ENCODE measurements around the gene ABLIM1.

GRCh38 chr10:114576132-114576487, 82.0 kb downstream of the ABLIM1 start:
- no peak for TF ChIP-seq CTCF (IDR thresholded peaks at IDR 0.05)
- TF ChIP-seq POLR2A (IDR thresholded peaks at IDR 0.05): no peak
- no peak for TF ChIP-seq POLR2AphosphoS5 (IDR thresholded peaks at IDR 0.05)
- TF ChIP-seq EP300 (IDR thresholded peaks at IDR 0.05): no peak

All from suprapubic skin (tissue), 4 donors.